Suppressor macrophage (primary cell): ENCODE data around the gene SPC24.

Experiments used
- DNase-seq, 4 experiments: peaks; one replicate each; pipeline ENCODE4 v3.0.0-alpha.2; 2020 to 2022
- total RNA-seq, 17 experiments: gene quantifications; one replicate each; lab custom pipeline; 2026; ENCODE audit warnings: mixed read lengths in 6 of 17, inconsistent platforms in 3 of 17; lab: John Stamatoyannopoulos, UW

Gene SPC24, protein sequence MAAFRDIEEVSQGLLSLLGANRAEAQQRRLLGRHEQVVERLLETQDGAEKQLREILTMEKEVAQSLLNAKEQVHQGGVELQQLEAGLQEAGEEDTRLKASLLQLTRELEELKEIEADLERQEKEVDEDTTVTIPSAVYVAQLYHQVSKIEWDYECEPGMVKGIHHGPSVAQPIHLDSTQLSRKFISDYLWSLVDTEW
- 3.1 to 30.6 (median 9.9) reads per million in 17 experiments for total RNA-seq

DNA sequence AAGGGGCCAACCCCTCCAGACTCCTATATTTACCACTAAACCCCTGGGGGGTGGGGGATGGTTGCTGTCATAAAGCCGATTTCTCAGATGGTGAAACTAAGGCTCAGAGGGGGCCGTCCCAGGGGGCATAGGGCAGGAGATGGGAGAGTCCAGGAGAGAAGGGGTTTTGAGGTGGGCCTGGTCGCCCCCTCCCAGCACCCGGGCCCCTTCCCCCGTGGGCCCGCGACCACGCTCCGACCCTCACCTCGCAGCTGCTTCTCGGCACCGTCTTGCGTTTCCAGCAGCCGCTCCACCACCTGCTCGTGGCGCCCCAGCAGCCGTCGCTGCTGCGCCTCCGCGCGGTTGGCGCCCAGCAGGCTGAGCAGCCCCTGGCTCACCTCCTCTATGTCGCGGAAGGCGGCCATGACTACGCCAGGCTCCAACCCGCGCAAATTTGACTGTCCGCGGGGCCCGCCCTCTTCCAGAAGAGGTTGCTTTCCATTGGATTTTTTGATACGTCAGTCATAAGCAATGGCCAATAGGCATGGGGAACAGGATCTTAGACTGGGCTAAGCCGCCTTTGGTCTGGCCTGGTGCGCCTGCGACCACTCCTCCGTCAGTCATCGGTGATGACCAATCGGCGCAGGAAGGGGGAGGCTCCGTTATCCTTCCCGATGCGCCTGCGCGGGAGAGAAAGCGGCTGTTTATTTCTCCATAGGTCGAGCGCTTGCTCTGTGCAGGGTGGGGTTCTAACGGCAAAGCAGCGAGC is at the start of gene SPC24:
TSS of gene SPC24 (minus strand) at position 410 of the 748 bp plus-strand sequence. CDS start at position 404, 6 bp downstream.
- peak; percentile 98 to 99 (median 98) for DNase-seq

DNA sequence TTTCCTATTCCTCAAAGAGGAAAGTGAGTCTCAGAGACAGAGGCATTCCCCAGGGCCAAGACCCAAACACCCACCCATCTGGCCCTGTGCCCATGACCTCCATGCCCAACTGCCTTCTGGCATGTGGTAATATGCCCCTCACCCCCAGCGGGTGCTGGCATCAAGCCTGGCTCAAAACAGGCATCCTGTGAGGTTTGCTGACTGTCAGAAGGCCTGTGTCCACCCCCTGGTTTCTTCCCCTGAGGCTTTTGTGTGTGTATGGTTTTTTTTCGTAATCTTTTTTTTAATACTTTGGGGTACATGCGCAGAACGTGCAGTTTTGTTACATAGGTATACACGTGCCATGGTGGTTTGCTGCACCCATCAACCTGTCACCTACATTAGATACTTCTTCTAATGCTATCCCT is 49.4 kb upstream of the SPC24 start:
- DNase-seq = no peak

DNA sequence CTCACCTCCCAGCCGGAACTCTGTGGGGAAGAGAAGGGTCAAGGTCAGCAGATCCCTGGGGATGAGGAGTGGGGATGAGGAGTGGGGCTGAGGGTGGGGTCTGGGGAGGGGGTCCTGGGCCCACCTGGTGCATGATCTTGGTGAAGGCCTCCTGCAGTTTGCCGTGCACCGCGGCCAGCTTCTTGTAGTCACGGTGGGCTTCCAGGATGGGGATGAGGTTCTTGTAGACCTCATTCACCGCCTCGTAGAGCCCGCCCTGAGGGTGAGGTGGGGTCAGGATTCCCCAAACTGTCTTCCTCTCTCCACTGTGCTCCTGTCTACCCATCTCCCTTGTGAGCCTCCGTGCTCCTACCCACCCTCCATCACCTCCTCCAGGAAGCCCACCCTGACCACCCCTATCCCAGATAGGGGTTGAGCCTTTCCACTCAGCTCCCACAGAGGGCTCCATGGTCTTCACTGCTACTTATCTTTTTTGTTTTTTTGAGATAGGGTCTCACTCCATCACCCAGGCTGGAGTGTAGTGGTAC is 48.6 kb upstream of the SPC24 start:
- DNase-seq = no peak

DNA sequence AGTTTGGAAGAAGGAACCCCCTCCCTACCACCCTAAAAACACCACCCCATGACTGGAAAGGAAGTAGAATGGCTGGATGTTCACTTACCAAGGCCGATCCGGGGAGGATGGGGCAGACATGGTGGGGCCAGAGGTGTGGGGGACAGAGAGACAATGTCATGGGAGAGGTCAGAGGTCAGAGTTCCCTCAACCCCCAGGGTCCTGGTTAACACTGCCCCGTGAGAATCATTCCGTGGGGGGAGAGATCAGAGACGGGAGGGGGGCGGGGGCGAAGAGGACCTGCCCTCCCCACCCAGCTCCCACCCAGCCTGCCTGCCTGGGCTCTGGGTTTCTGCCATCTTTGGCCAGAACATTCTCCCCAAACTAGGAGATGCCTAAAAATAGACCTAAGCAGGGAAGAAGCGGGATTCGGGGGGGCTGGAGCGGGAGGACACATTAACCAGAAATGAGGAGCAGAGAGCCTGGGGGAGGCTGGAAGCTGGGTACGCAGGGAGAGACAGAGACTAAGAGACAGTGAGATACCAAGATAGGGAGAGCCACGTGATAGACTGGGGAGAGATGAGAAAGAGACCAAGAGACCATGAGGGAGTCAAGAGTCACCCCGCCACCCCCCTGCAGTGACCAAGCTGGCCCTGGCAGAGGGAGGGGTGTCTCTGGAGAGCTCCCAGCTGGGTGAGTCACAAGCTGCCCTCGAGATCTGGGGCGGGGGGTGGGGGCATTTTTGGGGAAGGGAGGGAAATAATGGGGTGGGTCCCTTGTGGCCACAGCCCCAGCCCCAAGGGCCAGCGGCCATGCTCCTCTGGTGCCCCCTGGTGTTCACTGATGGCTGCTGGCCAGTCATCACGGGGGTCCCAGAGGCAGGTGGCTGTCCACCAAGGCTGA is 47.9 kb upstream of the SPC24 start:
- peak; percentile 54 to 69 (median 56) for DNase-seq

DNA sequence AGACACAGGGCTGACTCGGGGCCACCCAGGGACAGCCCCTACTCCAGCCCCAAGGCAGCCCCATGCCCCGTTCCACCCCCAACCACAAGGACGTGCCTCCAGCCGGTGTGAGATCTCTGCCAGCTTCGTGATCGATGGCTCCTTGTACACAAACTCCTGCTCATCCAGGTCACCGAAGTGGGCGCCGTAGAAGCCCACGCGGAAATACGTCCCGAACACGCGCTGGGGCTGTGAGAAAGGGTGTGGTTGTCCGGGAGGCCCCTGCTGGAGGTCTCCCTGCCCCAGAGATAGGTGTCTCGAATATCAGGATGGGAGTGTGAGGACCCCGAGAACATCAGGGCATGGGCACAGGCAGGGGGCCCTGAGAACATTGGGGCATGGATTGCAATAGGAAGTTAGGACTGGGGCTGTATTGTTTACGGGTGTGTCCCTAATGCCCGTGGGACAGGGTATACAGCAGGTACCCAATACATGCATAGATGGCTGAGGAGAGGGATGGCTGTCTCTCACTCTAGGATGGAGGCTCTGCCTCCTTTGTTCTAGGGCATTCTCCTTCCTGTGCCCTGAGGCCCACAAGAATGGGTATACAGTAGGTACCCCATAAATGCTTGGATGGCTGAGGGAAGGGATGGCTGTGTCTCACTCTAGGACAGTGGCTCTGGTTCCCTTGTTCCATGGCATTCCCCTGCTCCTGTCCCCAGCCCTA is 47.1 kb upstream of the SPC24 start:
- no peak for DNase-seq

DNA sequence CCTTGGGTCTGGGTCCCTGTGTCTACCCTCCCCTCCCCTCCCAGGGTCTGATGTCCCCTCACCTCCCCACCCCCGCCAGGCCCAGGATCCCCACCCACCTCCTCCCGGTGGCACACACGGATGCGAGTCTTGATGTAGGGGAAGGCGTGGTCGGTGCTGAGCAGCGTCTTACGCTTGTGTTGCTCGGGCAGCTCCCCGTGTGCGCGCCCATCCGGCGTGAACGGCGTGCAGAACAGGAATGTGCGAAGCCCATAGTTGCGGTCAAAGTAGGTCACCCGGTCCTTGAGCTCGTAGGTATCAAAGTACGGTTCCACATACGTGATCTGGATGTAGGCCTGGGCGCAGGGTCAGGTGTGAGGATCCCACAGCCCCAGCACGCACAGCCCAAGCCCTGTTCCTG is 46.2 kb upstream of the SPC24 start:
- no peak for DNase-seq

DNA sequence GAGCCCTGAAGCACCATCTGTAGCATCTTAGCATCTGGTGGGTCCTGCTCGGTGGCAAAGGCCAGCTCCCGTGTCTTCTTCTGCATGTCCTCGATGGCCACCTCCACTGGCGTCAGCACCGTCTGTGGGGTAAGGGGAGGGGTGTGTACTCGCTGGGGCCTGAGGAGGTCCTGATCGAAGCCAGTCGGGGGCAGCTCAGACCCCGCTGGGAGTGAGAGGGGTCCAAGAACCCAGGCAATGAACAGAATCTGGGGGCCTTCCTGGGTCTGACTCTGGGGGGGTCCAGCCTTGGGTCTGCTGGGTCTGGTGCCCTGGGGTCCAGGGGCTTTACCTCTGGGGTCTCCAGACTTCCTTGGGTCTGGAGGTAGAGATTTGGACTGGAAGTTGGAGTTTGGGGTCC is 45.3 kb upstream of the SPC24 start:
- no peak for DNase-seq

DNA sequence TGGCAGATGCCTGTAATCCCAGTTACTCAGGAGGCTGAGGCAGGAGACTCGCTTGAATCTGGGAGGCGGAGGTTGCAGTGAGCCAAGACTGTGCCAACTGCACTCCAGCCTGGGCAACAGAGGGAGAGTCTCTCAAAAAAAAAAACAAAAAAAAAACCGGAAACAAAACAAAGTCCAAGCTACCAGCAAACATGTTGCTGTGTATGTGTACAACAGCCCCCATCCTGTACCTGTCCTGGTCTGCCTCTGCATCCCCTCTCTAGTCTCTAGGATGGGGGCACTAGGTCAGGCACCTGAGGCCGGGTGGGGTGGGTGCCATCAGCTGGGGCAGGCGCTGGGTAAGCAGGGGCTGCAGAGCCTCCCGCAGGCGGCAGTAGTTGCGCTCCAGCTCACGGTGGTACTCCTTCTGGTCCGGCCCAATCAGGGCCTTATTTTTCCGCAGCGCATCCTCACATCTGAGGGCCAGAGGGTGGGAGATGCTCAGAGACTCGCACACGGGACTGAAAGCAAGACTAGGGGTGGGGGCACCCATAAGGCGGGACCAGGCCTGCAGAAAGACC is 44.5 kb upstream of the SPC24 start:
- DNase-seq = no peak

DNA sequence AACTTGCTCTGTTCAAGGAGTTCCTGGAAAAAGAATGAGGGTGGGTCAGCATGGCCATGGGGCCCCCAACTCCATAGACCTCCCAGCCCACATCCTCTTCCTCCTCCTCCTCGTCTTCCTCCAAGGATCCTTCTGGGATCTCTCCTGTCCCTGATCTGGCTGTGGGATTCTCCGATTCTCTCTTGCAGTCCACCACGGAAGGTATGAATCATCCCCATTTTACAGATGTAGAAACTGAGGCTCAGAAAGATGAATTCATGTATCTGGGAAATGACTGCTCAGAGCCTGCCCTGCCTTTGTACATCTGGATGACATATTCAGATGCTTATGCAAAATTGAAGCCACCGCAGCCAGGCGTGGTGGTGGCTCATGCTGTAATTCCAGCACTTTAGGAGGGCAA is 43.9 kb upstream of the SPC24 start:
- no peak for DNase-seq

DNA sequence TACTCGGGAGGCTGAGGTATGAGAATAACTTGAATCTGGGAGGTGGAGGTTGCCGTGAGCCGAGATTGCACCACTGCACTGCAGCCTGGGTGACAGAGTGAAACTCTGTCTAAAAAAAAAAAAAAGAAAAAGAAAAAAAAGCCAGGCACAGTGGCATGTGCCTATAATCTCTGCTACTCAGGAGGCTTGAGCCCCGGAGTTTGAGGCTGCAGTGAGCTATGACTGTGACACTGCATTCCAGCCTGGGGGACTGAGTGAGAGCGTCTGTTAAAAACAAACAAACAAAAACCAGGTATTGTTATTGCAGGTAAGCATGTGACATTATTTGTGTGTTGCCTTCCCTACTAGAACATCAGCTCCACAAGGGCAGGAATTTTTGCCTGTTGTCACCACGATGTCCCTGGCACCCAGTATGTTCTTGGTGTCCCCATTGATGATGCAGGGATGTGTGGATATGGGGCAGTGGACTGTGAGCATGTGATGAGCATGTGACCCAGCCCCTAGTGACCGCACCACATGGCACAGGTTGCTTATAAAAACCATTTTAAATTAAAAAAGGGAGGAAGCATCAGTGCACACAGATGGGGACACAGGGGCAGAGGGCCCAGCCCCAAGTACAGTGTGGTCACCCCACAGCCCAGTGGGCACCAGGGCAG is 43.3 kb upstream of the SPC24 start:
- DNase-seq = no peak

DNA sequence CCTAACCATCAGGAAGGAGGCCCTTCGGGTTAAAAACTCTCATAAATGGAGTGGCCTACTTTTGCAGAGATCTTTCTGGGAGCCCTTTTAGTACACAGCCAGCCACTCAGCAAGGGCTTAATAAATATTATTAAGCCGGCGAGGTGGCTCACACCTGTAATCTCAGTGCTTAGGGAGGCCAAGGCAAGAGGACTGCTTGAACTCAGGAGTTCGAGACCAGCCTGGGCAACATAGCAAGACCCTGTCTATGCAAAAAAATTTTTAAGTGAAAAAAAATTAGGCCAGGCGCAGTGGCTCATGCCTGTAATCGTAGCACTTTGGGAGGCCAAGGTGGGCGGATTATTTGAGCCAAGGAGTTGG is 42.6 kb upstream of the SPC24 start:
- DNase-seq = no peak

DNA sequence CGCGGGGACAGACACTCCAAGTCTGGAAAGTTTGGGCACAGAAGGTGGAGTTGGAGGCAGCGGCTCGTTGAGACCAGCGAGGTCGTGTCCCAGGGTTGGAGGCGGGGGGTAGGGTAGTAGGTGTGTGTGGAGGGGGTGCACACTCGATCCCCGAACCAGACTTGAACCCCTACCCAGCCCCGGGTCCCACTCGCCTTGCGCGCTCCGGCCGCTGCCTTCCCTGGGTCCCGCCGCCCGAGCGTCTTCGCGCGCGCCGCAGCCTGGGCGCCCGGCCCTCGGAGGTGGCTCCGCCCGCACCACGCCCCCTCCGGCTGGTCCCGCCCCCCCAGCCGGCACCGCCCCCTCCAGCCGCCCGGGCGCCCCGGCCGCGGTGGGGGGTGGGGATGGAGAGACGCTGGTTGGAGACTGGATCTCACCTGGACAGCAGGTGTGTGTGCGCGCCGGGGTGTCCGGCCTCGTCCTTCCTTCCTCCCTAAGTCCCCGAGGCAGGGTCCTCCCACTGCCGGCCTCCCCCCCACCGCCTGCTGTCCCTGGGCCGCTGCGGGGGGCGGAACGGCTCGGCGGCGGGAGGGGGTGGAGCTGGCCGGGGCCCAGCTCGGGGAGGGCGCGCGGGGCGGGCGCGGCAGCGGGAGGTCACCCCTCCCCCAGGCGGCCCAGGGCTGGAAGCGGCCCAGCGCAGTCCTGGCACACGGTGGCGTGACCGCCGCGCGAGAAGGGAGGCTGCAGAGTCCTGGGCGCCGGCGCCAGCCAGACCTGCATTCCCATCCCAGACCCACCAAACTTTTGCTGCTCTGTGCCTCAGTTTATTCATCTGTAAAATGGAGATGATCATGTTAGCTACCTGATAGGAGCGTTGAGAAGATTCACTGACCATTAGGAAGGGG is 42.0 kb upstream of the SPC24 start, which contains the start of gene KANK2:
TSS of gene KANK2 (minus strand) at position 255 of the 884 bp plus-strand sequence. CDS start 3,034 bp downstream, outside the sequence.
- DNase-seq = peak; percentile 81 to 93 (median 89)

DNA sequence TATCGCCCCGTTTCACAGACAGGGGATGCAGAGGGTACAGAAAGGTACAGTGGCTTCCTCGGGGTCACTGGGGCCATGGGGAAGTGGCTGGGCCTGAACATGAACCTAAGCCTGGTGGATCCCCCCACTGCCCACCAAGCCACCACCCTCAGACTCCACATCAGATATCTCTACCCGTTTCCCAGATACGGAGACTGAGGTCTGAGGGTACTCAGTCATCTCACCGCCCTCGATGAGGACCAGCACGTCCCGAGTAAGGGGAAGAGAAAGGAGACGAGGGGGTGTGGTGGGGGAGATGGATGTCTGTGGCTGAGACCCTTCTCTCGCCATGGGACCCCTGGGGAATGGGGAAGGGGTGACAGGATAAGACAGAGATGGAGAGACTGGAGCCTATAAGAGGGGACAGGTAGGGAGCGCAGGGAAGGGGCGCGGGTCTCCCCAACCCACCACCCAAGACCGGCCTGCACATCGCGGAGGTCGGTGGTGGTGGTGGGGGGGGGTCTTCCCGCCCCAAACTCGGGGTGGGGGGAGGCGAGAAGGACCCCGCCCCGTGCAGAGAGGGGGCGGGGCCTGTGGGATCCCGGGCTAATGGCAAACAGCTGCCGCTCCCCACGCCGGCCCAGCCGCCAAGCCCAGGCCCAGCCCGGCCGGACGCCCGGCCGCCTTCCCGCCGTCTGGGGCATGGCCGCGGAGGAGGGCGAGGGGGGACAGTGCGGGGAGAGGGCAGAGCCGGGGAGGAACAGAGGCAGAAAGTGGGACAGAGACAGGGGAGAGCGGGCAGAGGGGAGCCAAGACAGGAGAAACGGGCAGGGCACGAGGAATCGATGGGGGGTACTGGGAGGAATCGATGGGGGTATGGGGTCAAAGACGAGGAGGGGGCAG is 41.1 kb upstream of the SPC24 start:
- DNase-seq = peak in 2 of 4 experiments; percentile 16 to 53

DNA sequence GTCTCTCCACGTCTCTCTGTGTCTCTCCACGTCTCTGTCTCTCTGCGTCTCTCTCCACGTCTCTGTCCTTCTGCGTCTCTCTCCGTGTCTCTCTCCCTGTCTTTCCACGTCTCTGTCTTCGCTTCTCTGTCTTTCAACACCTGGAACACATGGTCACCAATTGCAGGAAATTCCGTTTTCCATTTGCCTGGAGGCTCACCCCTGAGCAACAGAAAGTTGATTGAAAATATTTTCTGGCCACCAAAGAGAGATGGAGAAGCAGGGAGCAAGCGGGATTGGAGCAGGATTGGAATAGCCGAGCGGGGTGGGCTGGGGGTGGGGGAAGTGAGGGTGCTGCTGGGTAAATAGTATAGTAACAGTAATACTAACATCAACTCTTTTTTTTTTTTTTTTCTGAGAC is 40.1 kb upstream of the SPC24 start:
- DNase-seq = no peak

DNA sequence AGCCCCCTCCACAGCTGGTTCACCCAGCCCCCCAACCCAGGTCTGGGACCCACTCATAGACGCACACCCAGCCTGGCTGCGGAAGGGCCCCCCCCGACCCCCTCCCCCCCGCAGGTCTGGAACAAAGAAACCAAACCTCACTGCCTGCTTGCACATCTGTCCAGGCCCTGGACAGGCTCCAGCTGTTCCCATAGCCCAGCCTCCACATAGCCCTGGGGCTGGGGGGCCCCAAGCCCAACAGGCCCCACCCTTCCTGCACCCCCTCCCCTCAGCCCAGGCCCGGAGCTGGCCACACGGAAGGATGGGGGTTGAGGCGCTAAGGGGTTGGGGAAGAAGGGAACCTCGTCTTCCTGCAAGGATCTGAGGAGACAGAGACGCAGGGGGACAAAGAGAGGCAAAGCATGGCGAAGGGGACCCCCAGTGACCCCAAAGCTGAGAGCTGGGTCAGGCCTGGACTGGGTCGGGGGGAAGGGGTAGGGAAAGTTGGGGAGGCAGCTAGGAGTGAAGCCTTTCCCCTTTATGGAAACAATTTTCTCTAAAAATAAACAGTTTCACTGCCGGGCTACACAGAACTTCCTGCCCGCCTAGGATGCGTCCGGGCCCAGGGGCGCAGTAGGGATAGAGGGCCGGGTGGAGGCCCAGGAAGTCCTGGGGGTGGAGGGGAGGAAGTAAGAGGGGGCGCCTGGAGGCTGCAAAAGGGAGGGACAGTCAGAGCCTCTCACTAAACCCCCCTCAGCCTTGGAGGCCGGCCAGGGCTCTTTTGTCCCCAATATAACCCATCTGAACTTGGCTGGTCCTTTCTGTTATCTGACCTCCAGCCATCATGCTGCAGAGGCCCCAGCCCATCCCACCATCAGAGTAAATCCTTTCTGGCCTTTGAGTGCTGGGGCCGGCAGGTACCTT is 39.3 kb upstream of the SPC24 start:
- peak in 2 of 4 experiments; percentile 33 to 35 for DNase-seq

DNA sequence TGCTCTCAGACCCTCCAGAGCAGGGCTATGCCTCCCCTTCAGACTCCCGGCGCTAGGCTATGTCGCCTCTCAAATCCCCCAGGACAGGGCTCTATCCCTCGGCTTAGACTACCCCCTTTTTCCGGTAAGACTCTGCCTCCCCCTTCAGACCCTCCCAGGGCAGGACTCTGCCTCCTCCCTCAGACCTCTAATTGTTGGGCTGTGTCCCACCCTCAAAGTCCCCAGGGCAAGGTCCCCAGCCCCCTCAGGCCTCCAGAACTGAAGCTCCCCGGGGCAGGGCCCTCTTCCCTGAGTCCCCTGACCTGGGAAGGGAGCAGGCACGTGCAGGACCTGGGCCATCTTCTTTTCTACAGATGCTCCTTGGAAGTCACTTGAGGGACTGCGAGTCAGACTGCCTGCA is 38.6 kb upstream of the SPC24 start:
- no peak for DNase-seq

DNA sequence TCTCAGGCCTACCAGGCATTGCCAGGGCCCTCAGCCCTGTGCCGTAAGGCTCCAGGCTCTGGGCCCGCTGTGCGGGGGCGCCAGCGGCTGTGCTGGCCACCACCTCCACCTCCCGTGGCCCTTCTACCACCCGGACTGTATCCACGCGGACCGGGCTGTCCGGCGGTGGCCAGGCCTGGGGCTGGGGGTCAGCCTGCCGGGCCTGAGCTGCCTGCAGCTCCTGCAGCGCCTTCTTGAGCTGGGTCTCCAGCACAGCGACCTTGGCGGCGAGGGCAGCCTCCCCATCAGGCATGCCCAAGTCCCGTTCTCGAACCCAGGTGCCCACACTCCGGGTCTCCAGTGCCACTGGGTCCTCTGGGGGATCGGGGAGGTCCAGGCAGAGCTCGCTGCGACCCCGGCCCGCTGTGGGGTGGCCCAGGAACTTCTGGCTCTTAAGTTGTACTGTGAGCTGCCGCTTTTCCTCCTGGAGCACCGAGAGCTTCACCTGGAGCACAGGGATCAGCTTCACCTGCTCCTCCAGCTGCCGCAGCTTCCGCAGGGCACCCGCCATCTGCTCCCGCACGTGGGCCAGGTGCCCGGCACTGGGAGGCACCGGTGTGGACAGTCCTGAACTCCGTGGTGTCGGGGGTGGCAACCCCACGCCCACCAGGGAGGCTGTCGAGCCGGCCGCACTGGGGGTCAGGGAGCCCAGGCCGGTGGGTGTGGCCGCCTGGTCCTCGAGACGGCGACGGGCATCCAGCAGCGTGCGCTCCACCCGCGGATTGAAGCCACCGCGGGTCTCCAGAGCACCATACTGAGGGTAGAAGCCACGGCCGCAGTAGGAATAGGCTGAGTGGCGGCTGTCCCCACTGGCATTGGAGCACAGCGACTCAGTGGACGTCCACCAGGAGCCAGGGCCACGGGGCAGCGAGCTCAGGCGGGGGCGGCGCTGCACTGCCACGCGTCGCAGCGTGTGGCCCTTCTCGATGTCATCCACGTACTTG is 37.7 kb upstream of the SPC24 start:
- DNase-seq = no peak
